Activated T-cell treated with anti-CD3 and anti-CD28 coated beads, Interleukin-2, amount 50 U/mL, for 24 hours (primary cell): ENCODE measurements around the gene SLC9A3.
"Not testable (repeated sequence)": the region's sequence is repeated elsewhere in the genome, so short reads cannot be mapped to it uniquely, and the experiment has no call there.

Experiments used
- DNase-seq: peaks from one replicate; pipeline ENCODE4 v3.0.0-alpha.2; 2020
- H3K27ac Mint-ChIP-seq: 2 replicates; pipeline ENCODE4 v1.8.0; 2020; ENCODE audit warnings: mild to moderate bottlenecking, mixed read lengths
- H3K27me3 Mint-ChIP-seq: 2 replicates; pipeline ENCODE4 v1.8.0; 2020; ENCODE audit warnings: mixed read lengths
- H3K36me3 Mint-ChIP-seq: 2 replicates; pipeline ENCODE4 v1.8.0; 2020; ENCODE audit warnings: low read depth, mixed read lengths
- H3K4me1 Mint-ChIP-seq: 2 replicates; pipeline ENCODE4 v1.8.0; 2020; ENCODE audit warnings: low read depth, mixed read lengths
- H3K4me3 Mint-ChIP-seq: 2 replicates; pipeline ENCODE4 v1.8.0; 2020; ENCODE audit warnings: mild to moderate bottlenecking, moderate library complexity, mixed read lengths
- H3K9me3 Mint-ChIP-seq: 2 replicates; pipeline ENCODE4 v1.8.0; 2020; ENCODE audit warnings: mixed read lengths

SLC9A3 gene

DNA sequence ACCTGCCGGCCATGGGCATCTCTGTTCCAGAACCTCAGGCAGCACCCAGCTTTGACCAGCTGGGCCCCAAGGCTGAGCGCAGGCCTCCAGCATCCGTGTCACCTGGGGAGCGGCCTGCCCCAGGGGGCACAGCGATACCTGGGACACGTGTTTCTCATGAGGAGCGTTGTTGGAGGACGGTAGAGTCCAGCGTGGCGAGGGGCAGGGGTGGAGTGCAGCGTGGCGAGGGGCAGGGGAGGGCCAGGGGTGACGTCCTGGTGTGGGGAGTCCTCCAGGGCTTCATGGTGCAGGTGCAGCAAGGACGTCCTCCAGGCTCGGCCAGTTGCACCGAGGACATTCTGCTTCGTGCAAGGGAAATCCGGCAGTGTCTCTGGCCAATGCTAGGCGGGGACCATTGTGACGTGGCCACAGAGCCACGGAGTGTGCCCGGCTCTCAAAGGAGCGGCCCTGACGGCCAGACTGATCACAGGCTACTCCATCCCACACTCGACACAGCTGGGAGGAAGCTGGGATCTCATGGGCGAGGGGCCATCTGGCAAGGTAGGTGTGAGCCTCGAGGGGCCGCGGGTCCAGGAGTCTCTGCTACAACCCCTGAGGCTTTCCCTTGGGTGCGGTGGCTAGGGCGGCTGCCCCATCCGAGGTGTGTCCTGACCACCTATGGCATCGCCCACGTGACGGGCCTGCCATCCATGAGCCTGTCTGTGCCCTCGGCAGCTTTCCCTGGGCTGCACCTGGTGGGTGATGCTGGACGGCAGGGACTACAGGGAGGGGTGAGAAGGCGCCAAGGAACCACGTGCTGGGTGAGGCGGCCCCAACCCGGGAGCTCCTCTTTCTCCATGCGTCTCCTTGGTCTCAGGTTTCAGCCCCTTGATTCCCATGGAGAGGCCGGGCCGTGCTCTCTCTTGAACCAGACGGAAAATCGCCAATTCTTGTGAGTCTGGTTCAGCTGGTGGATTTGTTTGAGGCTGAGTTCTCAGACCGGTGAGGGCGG is 33.8 kb downstream of the SLC9A3 start:
- Mint-ChIP-seq H3K27me3 (peaks cover 2% of the 10 kb centered on the region), H3K36me3 (no peaks in the 10 kb centered on the region)

DNA sequence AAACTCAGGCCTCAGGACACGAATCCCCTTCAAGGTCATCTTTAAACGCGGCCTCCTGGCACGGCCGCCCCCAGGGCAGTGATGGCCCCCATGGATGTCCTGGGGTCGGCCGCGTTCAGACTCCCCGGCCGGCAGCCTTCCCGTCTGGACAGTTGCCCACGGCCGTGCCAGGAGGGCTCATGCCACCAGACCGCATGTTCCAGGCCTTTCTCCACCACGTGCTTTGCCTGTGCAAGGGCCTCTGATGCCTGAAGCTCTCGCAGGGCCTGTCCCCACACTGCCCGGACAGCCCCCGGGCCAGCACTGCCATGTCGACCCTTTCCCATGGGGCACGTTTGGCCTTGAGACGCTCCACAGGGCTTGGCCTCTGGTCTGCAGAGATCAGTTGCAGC is 34.6 kb downstream of the SLC9A3 start:
- Mint-ChIP-seq H3K4me3 (no peak overlapping the region), H3K4me1 (peaks cover 13% of the 10 kb centered on the region), H3K27ac (no peak overlapping the region), H3K9me3 (no peaks in the 10 kb centered on the region), H3K36me3 (no peaks in the 10 kb centered on the region), H3K27me3 (peaks cover 9% of the 10 kb centered on the region)
- DNase-seq, result no peak

More for the DNA sequence above, 33.8 kb downstream of the SLC9A3 start:
- peaks cover 10% of the 10 kb centered on the region for H3K4me1 Mint-ChIP-seq
- no peak overlapping the region for H3K4me3 Mint-ChIP-seq
- H3K9me3 Mint-ChIP-seq, result no peaks in the 10 kb centered on the region
- no peak overlapping the region for H3K27ac Mint-ChIP-seq
- DNase-seq, result no peak

DNA sequence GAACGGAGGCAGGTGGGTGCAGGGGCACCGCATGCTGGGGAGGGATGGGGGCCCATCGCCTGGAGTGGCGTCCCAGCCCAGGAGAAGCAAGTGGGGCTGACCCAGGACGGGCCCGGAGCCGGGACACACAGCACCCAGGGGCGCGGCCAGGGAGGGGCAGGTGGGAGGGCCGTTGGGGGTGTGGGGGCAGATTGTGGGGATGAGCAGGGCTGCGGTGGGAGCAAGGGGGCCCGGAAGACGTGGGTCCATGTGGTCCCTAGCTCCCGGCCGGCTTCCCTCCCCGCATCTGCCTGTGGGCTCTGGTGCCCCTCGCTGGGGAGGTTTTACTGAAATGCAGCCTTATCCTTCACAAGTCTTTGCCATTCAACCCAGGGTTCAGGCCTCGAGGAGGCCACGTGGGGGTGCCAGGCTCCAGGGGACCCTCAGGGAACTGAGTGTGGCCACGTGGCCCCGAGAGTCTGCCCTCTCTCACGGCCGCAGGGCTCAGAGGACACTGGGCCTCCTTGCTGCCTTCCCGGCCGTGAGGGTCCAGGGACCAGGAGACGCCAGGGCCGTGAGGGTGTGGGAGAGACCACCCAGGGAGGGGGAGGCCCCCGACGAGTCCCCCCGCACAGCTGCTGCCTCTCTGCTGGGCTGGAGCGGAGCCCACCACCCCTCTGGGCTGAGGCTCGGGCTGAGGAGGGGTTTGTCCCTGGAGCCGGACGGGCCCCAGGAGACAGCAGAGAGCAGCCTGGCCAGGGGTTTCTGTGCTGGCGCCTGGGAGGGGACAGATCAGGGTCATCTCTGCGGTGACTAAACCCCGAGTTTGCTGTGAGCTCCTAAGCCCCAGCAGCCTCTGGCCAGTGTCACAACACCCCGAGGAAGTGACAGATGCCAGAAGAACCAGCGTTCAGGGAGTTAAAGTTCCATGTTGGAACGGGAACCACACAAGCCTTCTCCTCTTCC is 35.2 kb downstream of the SLC9A3 start:
- H3K27ac Mint-ChIP-seq, result no peak overlapping the region
- DNase-seq, result no peak
- no peak overlapping the region for H3K4me3 Mint-ChIP-seq
- no peaks in the 10 kb centered on the region for H3K36me3 Mint-ChIP-seq
- H3K9me3 Mint-ChIP-seq, result no peaks in the 10 kb centered on the region
- H3K4me1 Mint-ChIP-seq, result peaks cover 13% of the 10 kb centered on the region
- H3K27me3 Mint-ChIP-seq, result peaks cover 9% of the 10 kb centered on the region

DNA sequence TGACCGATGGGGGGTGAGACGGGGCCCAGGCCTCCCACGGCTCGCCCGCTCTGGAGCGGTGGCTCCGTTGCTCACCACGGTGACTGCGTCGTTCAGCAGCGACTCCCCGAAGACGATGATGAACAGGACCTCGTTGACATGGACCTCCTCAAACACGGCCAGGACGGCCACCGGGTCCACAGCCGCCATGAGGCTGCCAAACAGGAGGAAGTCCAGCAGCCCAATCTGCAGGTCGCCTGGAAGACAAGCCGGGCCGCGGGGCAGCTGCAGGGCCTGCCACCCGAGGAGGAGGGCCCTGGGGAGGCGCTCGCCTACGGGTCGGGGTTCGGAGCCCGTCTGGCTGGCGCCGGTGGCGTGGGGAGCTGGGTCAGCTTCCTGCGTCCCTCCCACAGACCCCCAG is 36.0 kb downstream of the SLC9A3 start:
- no peak for DNase-seq
- H3K9me3 Mint-ChIP-seq, result no peaks in the 10 kb centered on the region
- H3K27me3 Mint-ChIP-seq, result peaks cover 9% of the 10 kb centered on the region
- no peaks in the 10 kb centered on the region for H3K36me3 Mint-ChIP-seq
- peaks cover 13% of the 10 kb centered on the region for H3K4me1 Mint-ChIP-seq
- H3K4me3 Mint-ChIP-seq, result no peak overlapping the region
- H3K27ac Mint-ChIP-seq, result no peak overlapping the region

DNA sequence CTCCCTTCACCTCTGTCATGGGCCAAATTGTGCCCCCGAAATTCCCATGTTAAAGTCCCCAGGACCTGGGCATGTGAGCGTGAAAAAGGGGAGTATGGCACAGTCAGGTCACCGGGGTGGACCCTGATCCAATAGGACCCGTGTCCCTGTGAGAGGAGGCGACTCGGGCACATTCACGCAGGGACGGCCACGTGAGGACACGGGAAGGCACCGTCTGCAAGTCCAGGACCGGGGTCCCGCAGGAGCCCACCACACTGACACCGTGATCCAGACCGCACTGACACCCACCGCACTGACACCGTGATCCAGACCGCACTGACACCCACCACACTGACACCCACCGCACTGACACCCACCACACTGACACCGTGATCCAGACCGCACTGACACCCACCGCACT is 37.7 kb downstream of the SLC9A3 start:
- H3K27ac Mint-ChIP-seq, result not testable (repeated sequence)

DNA sequence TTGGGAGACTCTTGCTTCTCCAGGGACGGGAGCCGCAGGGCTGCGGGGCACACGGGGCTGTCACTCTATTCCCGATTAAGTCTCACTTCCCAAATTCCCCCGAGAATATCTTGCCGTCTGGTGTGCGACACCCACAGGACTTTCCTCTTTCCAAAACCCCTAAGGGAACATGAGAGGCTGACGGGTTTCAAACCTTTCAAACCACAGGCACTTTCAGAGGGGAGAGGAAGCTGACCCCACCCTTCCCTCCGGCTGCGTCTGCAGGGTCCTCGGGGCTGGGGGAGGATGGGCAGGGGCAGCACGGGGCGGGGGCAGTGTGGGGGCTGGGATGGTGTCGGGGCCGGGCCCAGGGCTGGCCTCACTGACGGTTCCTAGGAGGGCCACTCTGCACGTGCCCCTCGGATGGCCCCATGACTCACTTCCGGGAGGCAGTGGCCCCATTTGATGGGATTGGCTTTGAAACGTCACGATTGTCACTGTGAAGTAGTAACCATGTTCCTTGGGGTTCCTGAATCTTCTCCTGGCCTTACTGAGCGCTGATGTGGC is 38.2 kb downstream of the SLC9A3 start:
- H3K36me3 Mint-ChIP-seq, result no peaks in the 10 kb centered on the region
- no peak overlapping the region for H3K27ac Mint-ChIP-seq
- H3K4me3 Mint-ChIP-seq, result no peak overlapping the region
- no peaks in the 10 kb centered on the region for H3K9me3 Mint-ChIP-seq
- peaks cover 13% of the 10 kb centered on the region for H3K4me1 Mint-ChIP-seq
- H3K27me3 Mint-ChIP-seq, result peaks cover 14% of the 10 kb centered on the region
- no peak for DNase-seq

More for the DNA sequence above, 37.7 kb downstream of the SLC9A3 start:
- not testable (repeated sequence) for H3K4me3 Mint-ChIP-seq, H3K9me3 Mint-ChIP-seq, H3K36me3 Mint-ChIP-seq, DNase-seq, H3K27me3 Mint-ChIP-seq
- peaks cover 13% of the 10 kb centered on the region for H3K4me1 Mint-ChIP-seq

DNA sequence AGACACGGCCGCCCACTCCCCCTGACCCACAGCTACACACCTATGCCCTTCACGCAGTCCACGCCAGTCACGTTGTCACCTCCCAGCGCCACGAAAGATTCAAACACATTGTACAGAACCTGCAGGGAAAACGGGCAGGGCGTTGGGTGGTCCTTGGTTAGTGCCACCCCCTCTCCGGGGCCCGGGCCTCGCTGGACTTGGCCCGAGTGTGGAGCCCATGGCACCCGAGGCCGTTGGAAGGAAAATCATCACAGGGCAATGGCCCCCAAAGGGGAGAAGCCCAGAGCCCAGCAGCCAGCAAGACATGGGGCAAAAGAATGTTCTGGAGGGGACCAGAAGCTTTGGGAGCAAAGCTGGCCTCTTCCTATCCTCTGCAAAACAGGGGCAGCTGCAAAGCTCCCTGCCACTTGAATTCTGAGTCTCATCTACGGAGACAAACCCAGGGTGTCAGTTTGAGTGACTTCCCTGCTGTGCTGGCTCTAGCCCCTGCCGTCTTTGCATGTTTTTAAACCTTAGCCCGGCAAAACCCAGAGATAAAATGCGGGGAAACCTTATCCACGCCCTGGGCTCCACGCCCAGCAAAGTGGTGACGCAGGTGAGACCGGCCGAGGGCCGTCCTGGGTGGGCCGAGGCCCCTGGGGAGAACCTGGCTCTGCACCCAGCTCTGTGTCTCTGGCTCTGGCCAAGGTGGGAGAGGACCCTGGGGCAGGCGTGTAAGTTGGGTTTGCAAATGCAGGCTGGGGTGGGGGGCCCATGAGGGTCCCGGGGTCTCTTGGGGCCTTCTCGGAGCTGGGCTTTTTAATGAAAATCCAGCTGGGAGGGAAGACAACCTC is 38.9 kb downstream of the SLC9A3 start:
- Mint-ChIP-seq H3K36me3 (no peaks in the 10 kb centered on the region), H3K4me3 (no peak overlapping the region), H3K27me3 (peaks cover 17% of the 10 kb centered on the region), H3K4me1 (peaks cover 13% of the 10 kb centered on the region), H3K9me3 (no peaks in the 10 kb centered on the region), H3K27ac (no peak overlapping the region)
- DNase-seq, result no peak

DNA sequence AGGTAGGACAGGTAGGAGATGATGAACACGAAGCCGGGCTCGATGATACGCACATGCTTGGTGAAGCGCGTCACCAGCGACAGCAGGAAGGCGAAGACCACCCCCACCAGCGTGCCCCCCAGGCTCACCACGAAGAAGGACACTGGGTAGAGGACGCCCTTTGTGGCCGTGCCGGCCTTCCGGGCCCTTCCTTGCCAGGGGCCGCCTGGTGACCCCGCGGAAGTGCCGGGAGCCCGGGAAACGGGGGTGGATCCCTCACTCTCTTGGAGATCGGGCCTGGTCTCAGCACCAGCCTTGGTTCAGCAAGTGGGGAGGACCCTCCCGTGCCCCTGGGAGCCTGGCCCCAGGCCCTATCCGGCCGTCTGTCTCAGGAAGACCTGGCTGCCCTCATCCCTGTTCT is 39.7 kb downstream of the SLC9A3 start:
- H3K4me1 Mint-ChIP-seq, result peaks cover 13% of the 10 kb centered on the region
- no peak for DNase-seq
- H3K9me3 Mint-ChIP-seq, result no peaks in the 10 kb centered on the region
- H3K36me3 Mint-ChIP-seq, result no peaks in the 10 kb centered on the region
- no peak overlapping the region for H3K27ac Mint-ChIP-seq
- no peak overlapping the region for H3K4me3 Mint-ChIP-seq
- peaks cover 22% of the 10 kb centered on the region for H3K27me3 Mint-ChIP-seq

DNA sequence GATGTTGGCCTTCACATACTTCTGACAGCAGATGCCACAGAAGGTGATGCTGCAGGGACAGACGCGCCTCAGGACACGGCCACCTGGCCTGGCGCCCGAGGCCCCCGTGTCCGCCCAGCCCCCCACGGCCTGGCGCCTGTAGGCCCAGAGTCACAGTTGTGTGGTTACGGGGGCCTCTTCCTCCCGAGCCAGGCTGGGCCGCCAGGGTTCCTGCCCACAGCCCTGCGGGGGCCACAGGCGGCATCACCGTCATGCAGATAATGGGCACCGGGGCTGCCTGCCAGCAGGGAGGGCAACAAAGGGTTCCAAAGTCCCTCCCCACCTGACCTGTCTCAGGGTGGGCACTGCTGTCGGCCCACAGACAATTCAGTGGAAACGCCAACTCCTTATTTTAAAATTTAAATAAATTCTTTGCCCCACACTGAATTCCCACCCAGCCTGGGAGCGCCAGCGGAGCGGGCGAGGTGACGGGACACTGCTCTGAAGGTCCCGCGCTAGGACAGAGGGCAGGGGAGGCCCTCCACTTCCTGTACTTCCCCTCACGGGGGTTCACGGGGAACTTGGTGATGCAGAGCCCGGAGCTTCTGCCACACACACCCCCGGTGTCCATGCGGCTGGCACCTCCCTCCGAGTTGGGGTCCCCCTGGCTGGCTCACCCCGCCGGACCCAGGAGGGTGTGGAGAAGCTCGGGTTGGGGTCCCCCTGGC is 40.7 kb downstream of the SLC9A3 start:
- H3K27ac Mint-ChIP-seq, result no peak overlapping the region
- H3K36me3 Mint-ChIP-seq, result no peaks in the 10 kb centered on the region
- H3K4me3 Mint-ChIP-seq, result no peak overlapping the region
- H3K9me3 Mint-ChIP-seq, result no peaks in the 10 kb centered on the region
- peaks cover 22% of the 10 kb centered on the region for H3K27me3 Mint-ChIP-seq
- DNase-seq, result no peak
- H3K4me1 Mint-ChIP-seq, result peaks cover 13% of the 10 kb centered on the region

DNA sequence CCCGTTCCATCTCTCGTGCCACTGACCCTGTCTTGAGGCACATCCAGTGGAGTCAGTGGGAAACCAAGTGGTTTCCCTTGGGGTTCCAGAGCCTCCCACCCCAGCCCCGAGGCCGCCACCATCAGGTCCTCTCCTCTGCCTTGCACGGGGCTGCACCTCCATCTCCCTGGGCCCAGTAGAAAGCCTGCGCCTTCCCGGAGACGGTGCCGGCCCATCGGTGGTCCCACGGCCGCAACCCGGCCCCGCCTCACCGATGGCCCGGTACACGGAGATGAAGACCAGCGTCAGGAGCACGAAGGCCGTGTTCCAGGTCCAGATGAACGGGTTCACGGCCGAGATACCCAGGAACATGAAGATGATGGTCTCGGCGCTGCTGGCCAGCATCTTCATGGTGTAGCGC is 41.2 kb downstream of the SLC9A3 start:
- Mint-ChIP-seq H3K27me3 (peaks cover 22% of the 10 kb centered on the region), H3K4me1 (peaks cover 13% of the 10 kb centered on the region), H3K27ac (no peak overlapping the region)

DNA sequence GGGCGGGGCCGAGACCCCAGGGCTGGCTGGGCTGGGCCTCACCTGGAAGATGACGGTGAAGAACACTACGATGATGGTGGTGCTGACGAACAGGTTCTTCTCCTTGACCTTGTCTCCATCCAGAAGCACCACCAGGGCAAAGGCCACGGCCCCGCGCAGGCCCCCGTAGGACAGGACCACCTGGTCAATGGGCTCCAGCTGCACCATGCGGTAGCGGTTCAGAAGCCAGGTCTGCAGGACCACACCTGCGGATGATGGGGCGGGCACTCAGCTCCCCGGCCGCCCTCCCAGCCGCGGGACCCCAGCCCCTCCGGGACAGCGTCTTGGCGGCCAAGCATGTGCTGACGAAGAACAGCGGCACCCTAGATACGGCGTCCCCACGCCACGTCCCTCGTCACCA is 41.7 kb downstream of the SLC9A3 start:
- H3K36me3 Mint-ChIP-seq, result no peaks in the 10 kb centered on the region
- no peak for DNase-seq
- H3K4me1 Mint-ChIP-seq, result peaks cover 13% of the 10 kb centered on the region
- no peak overlapping the region for H3K27ac Mint-ChIP-seq
- H3K4me3 Mint-ChIP-seq, result no peak overlapping the region
- H3K27me3 Mint-ChIP-seq, result peaks cover 26% of the 10 kb centered on the region
- no peaks in the 10 kb centered on the region for H3K9me3 Mint-ChIP-seq

More for the DNA sequence above, 41.2 kb downstream of the SLC9A3 start:
- no peak for DNase-seq
- Mint-ChIP-seq H3K36me3 (no peaks in the 10 kb centered on the region), H3K4me3 (no peak overlapping the region), H3K9me3 (no peaks in the 10 kb centered on the region)

DNA sequence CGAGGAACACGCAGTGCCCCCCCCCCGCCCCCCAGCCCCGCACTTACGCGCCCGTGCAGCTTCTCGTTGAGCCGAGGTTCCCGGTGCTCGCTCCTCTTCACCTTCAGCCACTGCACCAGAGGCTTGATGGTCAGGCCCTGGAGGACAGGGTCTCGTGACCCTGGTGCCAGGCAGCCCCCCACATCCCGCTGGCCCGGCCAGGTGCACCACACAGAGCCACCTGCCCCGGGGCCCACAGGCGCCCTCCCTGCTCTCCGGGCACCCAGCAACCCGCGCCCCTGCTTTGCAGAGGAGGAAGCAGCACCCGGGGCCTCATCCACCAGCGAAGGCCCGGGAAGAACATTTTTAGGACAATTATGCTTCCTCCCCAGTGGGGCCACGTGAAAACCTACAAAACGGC is 42.2 kb downstream of the SLC9A3 start:
- Mint-ChIP-seq H3K9me3 (no peaks in the 10 kb centered on the region), H3K27ac (no peak overlapping the region), H3K4me1 (peaks cover 13% of the 10 kb centered on the region), H3K4me3 (no peak overlapping the region), H3K36me3 (no peaks in the 10 kb centered on the region), H3K27me3 (peaks cover 29% of the 10 kb centered on the region)
- no peak for DNase-seq

DNA sequence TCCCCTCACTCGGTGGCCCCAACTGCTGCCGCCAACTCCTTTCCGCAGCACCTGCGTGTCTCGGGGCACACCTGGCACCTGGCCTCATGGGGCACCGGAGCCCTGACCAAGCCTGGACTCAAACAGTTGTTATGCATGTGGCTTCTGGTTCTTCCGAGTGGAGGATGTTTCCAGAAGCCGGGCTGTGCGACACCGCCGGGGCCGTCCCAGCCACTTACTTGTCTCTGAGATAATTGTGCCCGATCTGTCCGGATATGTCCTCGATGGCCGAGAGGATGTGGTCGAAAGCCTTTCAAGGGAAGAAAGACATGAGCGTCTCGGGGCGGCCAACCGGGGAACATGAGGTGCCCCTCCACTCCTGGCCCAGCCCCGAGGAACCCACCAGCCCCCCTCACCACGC is 42.9 kb downstream of the SLC9A3 start:
- Mint-ChIP-seq H3K4me3 (no peak overlapping the region), H3K36me3 (no peaks in the 10 kb centered on the region), H3K27ac (no peak overlapping the region), H3K9me3 (no peaks in the 10 kb centered on the region), H3K4me1 (peaks cover 11% of the 10 kb centered on the region), H3K27me3 (peaks cover 32% of the 10 kb centered on the region)
- no peak for DNase-seq
